Lower leg skin (tissue), 4 donors: ENCODE data around the gene PNRC1. TPM values are rescaled to one million over a fixed set of nuclear protein-coding genes. Genes with fewer than 3 reads are reported as not detected.
A peak's percentile ranks its signal among the peaks of the same experiment; 100 is the strongest.

Source experiments
- DNase-seq, 2 donors: peaks; one replicate each; pipeline ENCODE4 v3.0.0-alpha.2; 2019; ENCODE audit warnings: low spot score in 2 of 2
- H3K4me3 ChIP-seq: fragments of 200-600 bp; sonication (generic); 2 replicates; pipeline ENCODE4 v1.5.1; 2017; ENCODE audit warnings: mild to moderate bottlenecking, low read depth; ENCODE audit not compliant: poor library complexity, severe bottlenecking
- CTCF ChIP-seq, 3 donors: fragments of 450-650 bp; IDR thresholded peaks; one replicate each; pipeline ENCODE4 v1.5.1; 2016; ENCODE audit warnings: antibody characterized with exemption in 3 of 3, mild to moderate bottlenecking in 3 of 3, moderate library complexity in 2 of 3
- POLR2A ChIP-seq, 2 donors: fragments of 450-650 bp; IDR thresholded peaks; one replicate each; pipeline ENCODE4 v1.6.1; 2016 to 2017; ENCODE audit warnings: antibody characterized with exemption in 2 of 2, mild to moderate bottlenecking in 1 of 2, moderate library complexity in 1 of 2
- WGBS, 2 donors: methylation state at CpG; one replicate each; pipeline ENCODE4 v1.1.5; 2018; 5-methylcytosine and 5-hydroxymethylcytosine counted together
- intact Hi-C: fragments of 100-400 bp; cut with DNase I; formaldehyde crosslinking; loops from one replicate; pipeline ENCODE4 v1.15.0; 2023; ENCODE audit warnings: low total_unique reads
- total RNA-seq, 4 donors: library from RNA; depleted of rRNA; stranded (reverse); fragments of >200 nt; gene quantifications; one replicate each; pipeline ENCODE4 v1.1.0, GENCODE V29; 2016

The PNRC1 gene
- total RNA-seq, 4 donors from 2014 or later: 197 to 362 (median 260) TPM

GRCh38 chr6:89082486-89082891 lies 1.9 kb downstream of the PNRC1 start:
- peak overlapping the region; percentile 55 for H3K4me3 ChIP-seq
- 0 to 2% methylated on average over 9 of the region's 9 CpGs for WGBS, 2 donors
- intact Hi-C loops: no loop called here
- no peak for DNase-seq
- TF ChIP-seq CTCF (IDR thresholded peaks at IDR 0.05): no peak
- TF ChIP-seq POLR2A (IDR thresholded peaks at IDR 0.05): no peak

GRCh38 chr6:89084542-89084941 lies 4.0 kb downstream of the PNRC1 start:
- TF ChIP-seq POLR2A (IDR thresholded peaks at IDR 0.05): no peak
- no peak for TF ChIP-seq CTCF (IDR thresholded peaks at IDR 0.05)
- intact Hi-C loops: no loop called here
- H3K4me3 ChIP-seq: no peak overlapping the region
- no peak for DNase-seq

GRCh38 chr6:89084954-89085353 lies 4.4 kb downstream of the PNRC1 start:
- 38 to 55% methylated on average over 3 of the region's 3 CpGs for WGBS, 2 donors
- no peak for DNase-seq
- no peak for TF ChIP-seq CTCF (IDR thresholded peaks at IDR 0.05)
- TF ChIP-seq POLR2A (IDR thresholded peaks at IDR 0.05): no peak
- intact Hi-C loops: no loop called here
- no peak overlapping the region for H3K4me3 ChIP-seq

- H3K4me3 ChIP-seq: no peak overlapping the region
- 90 to 92% methylated on average over 12 of the region's 12 CpGs for WGBS, 2 donors
- no peak for DNase-seq
- TF ChIP-seq CTCF (IDR thresholded peaks at IDR 0.05) (no peak), POLR2A (IDR thresholded peaks at IDR 0.05) (no peak)
- intact Hi-C loops: no loop called here
These were observed 5.1 kb downstream of the PNRC1 start for GRCh38 chr6:89085409-89086205.

GRCh38 chr6:89087881-89088280 lies 7.3 kb downstream of the PNRC1 start:
- DNase-seq: no peak
- TF ChIP-seq POLR2A (IDR thresholded peaks at IDR 0.05): no peak
- TF ChIP-seq CTCF (IDR thresholded peaks at IDR 0.05): no peak
- H3K4me3 ChIP-seq: no peak overlapping the region
- WGBS, 2 donors: 68 to 71% methylated on average over 1 of the region's 1 CpG
- intact Hi-C loops: no loop called here

GRCh38 chr6:89098461-89098860 lies 17.9 kb downstream of the PNRC1 start:
- H3K4me3 ChIP-seq: no peak overlapping the region
- intact Hi-C loops: no loop called here
- no peak for TF ChIP-seq CTCF (IDR thresholded peaks at IDR 0.05)
- TF ChIP-seq POLR2A (IDR thresholded peaks at IDR 0.05): no peak
- no peak for DNase-seq
- WGBS, 2 donors: 84 to 86% methylated on average over 8 of the region's 8 CpGs
